TTC549 (cell line): Measurements from ENCODE around the gene SVOPL.

Experiments used
- FAIRE-seq: peaks from 2 replicates; lab custom pipeline; 2012; peaks lifted over from hg19 to GRCh38; lab: Jason Lieb, UNC

SVOPL gene

GRCh38 chr7:138658889-138659288, 42.3 kb downstream of the SVOPL start:
- no peak for FAIRE-seq

GRCh38 chr7:138657854-138658386, 43.2 kb downstream of the SVOPL start:
- FAIRE-seq: no peak

DNA sequence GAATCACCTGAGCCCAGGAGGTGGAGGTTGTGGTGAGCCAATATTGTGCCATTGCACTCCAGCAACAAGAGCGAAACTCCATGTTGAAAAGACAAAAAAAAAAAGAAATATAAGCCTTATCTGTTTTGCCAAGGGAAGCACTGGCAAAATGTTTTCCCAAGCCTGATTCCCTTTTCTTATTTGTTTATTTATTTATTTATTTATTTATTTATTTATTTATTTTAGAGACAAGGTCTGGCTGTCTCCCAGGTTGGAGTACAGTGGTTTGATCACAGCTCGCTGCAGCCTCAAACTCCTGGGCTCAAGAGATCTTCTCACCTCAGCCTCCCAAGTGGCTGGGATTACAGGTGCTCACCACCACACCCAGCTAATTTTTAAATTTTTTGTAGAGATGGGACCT, 44.2 kb downstream of the SVOPL start:
- FAIRE-seq: no peak

GRCh38 chr7:138654616-138655015, 46.5 kb downstream of the SVOPL start:
- FAIRE-seq: no peak

DNA sequence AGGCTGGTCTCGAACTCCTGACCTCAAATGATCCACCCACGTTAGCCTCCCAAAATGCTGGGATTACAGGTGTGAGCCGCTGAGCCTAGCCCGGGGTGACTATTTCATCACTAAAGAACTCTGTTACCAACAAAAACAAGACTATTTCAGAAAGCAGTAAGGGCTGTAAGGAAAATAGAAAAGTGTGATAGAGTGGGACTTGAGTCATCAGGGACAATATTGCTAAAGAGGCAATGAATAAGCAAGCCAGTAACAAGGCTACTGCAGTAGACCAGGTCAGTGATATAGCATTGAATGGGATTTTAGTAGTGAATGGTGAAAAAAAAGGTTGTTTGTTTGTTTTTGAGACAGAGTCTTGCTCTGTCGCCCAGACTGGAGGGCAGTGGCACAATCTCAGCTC, 51.7 kb downstream of the SVOPL start:
- FAIRE-seq: no peak

GRCh38 chr7:138645284-138645683, 55.9 kb downstream of the SVOPL start:
- FAIRE-seq: no peak

GRCh38 chr7:138632826-138633602, 68.1 kb downstream of the SVOPL start:
- no peak for FAIRE-seq

DNA sequence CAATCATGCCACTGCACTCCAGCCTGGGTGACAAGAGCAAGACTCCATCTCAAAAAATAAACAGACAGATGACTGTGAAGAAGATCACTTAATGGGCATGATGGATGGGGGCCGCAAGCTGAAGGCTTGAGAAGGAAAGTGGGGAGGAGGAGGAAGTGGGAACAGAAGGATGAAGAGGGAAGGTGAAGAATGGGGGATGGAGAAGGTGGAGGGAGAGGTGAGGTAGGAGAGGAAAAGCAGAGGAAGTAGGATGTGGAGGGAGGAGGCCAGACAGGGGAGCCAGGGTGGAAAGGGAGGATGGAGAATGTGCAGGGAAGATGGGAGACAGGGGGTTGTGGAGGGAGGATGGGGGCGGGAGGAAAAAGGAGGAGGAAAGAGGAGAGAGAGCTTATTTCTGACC, 68.8 kb downstream of the SVOPL start:
- FAIRE-seq: no peak

DNA sequence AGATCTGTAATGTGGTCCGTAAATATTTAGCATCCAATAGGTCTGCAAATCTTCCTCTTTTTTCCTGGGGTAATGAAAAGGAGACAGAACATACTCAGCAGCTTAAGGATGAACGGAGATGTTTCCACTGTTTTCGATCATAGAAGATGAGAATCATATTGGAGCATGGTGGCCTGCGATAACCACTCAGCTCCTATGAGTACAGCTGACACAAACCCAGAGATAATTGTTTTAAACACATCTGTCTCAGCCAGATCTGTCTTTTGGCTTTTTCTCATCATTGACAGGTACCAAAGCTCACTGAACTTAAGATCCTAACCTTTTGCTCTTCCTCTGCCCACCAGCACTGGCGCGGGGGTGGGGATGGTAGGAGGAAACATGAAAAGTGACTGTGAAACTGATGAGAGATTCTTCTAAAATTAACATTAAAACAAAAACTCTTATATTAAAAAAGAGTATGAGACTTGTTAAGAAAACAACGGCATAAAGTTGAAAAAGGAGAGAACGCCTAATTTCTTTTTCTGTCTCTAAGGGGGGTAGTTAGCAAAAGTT, 71.0 kb downstream of the SVOPL start:
- FAIRE-seq: no peak

DNA sequence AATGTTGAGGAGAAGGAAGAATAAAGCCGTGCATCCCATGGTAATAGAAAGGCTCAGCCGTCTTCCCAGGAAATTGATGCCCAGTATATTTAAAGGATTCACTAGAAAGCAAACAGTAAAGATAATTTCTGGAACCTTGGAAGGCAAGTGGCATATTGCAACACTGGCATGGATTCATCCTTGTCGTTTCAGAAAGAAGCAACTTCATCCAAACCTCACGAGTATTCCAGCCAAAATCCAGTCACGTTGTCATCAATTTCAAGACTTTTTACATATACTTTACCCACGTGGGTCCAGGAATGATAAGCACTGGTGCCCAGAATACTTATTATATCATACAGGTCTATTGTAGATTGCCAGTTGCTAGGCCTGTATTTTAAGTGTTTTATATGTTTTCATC, 73.8 kb downstream of the SVOPL start:
- FAIRE-seq: no peak

DNA sequence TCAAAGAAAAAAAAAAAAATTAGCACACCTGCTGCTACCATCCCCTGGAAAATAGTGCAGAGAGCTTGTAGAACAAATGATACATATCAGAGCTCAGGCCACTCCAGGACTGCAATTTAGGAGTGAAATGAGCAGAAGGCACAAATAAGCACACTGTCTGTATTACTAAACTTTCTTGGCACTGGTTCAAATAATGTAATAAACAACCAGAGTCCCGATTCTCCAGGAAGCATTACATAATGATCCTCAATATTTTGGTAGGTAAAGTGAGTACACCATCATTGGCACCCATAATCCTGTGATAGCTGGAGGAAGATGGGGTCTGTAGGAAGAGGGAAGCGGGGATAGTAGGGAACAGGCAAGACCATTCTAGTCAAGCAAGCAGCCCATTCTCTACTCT, 74.3 kb downstream of the SVOPL start:
- no peak for FAIRE-seq

- FAIRE-seq: no peak
These were observed 75.3 kb downstream of the SVOPL start for GRCh38 chr7:138625849-138626230.

- no peak for FAIRE-seq
These were observed 75.9 kb downstream of the SVOPL start for GRCh38 chr7:138625084-138625848.

GRCh38 chr7:138622841-138623240, 78.3 kb downstream of the SVOPL start:
- FAIRE-seq: no peak

- FAIRE-seq: no peak
These were observed 82.2 kb downstream of the SVOPL start for GRCh38 chr7:138618933-138619332.

GRCh38 chr7:138618506-138618905, 82.7 kb downstream of the SVOPL start:
- no peak for FAIRE-seq

DNA sequence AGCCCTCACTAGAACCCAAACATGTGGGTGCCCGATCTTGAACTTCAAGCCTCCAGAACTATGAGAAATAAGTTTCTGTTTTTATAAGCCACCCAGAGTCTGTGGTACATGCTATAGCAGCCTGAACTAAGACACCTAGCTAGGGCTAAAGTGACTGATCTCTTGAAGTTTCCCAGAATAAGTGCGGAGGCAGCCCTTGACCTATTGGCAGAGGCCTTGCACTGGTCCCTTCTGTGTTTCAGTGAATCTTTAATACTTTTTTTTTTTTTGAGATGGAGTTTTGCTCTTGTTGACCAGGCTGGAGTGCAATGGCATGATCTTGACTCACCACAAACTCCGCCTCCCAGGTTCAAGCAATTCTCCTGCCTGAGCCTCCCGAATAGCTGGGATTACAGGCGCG, 85.1 kb downstream of the SVOPL start:
- FAIRE-seq: no peak

DNA sequence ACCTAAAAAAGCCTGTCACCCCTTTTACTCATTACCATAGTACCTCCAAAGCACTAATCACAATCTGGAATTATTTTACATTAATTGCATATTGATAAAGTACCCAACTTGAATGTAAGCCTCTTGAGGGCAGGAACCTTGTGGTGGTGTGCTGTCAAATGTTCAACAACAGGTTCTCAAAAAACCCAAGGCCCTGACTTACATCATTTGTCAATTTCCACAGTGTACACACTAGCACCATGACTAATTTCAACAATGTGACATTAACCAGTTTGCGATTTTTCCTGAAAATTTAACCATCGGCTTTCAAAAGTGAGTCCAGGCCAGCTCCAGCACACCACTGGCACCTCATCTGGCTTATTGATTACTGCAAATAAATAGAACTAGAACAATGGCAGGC, 87.5 kb downstream of the SVOPL start:
- FAIRE-seq: no peak

DNA sequence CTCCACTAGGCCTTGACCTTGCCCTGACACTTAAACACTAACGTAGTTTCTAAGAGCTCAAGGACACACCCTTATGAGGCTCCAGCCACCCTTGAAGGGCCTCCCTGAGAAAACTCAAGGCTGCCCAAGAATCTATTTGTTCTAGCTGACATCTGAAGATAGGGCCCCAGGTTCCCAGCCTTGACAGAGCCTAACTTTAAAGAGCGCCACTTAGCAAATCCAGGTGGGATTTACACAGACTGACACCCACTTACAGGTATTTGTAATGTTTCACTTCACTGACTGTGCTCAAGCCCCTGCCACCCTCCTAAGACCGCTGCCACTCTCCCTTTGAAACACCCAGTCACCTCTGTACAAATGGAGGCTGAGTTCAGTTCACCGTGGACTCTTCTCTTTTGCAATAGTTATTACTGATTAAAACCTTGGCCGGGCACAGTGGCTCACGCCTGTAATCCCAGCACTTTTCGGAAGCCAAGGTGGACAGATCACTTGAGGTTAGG, 90.4 kb downstream of the SVOPL start:
- FAIRE-seq: no peak

GRCh38 chr7:138608275-138608674, 92.9 kb downstream of the SVOPL start:
- no peak for FAIRE-seq

GRCh38 chr7:138607216-138608126, 93.7 kb downstream of the SVOPL start:
- FAIRE-seq: no peak

DNA sequence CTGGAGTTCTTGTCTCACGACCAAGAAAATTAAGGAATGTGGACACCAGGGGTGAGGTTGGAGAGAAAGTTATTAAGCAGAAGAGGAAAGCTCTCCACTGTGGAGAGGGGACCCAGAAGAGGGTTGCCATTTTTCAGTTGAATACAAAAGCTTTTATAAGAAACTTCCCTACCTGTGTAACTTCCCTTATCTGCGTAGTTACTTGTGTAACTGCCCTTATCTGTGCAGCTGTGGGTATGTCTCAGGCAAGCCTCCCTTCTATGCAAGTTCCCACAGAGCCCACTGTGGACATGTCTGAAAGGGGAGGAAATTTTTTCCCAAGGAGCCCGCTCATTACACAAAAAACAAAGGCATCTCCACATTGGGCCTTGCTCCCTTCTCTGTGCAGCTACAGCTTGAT, 94.9 kb downstream of the SVOPL start:
- FAIRE-seq: no peak
